WTC11 (cell line): ENCODE measurements around the gene TMC1.

ENCODE experiments used
- ATF2 ChIP-seq: sonication (generic); formaldehyde crosslinking; IDR thresholded peaks from 2 replicates; pipeline ENCODE4 v1.8.1; 2022; ENCODE audit warnings: low read depth, missing genetic modification reagents, borderline replicate concordance
- ATF6 ChIP-seq: sonication (generic); formaldehyde crosslinking; IDR thresholded peaks from 2 replicates; pipeline ENCODE4 v1.8.1; 2023; ENCODE audit warnings: mild to moderate bottlenecking, missing genetic modification reagents
- CBFB ChIP-seq: sonication (generic); formaldehyde crosslinking; IDR thresholded peaks from 2 replicates; pipeline ENCODE4 v1.8.1; 2022; ENCODE audit warnings: mild to moderate bottlenecking, low read depth, missing genetic modification reagents
- CTCF ChIP-seq: fragments of 200-600 bp; IDR thresholded peaks from 2 replicates; pipeline ENCODE4 v1.8.0; 2022; ENCODE audit warnings: antibody characterized with exemption
- ESRRA ChIP-seq: sonication (generic); formaldehyde crosslinking; IDR thresholded peaks from 2 replicates; pipeline ENCODE4 v1.8.1; 2022; ENCODE audit warnings: mild to moderate bottlenecking, missing genetic modification reagents, borderline replicate concordance
- FOXJ3 ChIP-seq: sonication (generic); formaldehyde crosslinking; IDR thresholded peaks from 2 replicates; pipeline ENCODE4 v1.9.0; 2021; ENCODE audit warnings: missing genetic modification reagents, mild to moderate bottlenecking, borderline replicate concordance
- HMGXB4 ChIP-seq: sonication (generic); formaldehyde crosslinking; IDR thresholded peaks from 2 replicates; pipeline ENCODE4 v1.8.1; 2023; ENCODE audit warnings: mild to moderate bottlenecking, moderate library complexity, missing genetic modification reagents
- MAX ChIP-seq: sonication (generic); formaldehyde crosslinking; IDR thresholded peaks from 2 replicates; pipeline ENCODE4 v1.8.0; 2022; ENCODE audit warnings: mild to moderate bottlenecking, missing genetic modification reagents
- PREB ChIP-seq: sonication (generic); formaldehyde crosslinking; IDR thresholded peaks from 2 replicates; pipeline ENCODE4 v1.8.1; 2022; ENCODE audit warnings: mild to moderate bottlenecking, missing genetic modification reagents, moderate library complexity, borderline replicate concordance
- RELA ChIP-seq: sonication (generic); formaldehyde crosslinking; IDR thresholded peaks from 2 replicates; pipeline ENCODE4 v1.8.1; 2022; ENCODE audit warnings: missing genetic modification reagents, mild to moderate bottlenecking, borderline replicate concordance
- SP1 ChIP-seq: sonication (generic); formaldehyde crosslinking; conservative IDR thresholded peaks from 2 replicates; pipeline ENCODE4 v1.8.1; 2022; ENCODE audit warnings: missing genetic modification reagents
- TP53 ChIP-seq: sonication (generic); formaldehyde crosslinking; IDR thresholded peaks from 2 replicates; pipeline ENCODE4 v1.8.1; 2023; ENCODE audit warnings: mild to moderate bottlenecking, missing genetic modification reagents
- ZNF416 ChIP-seq: fragments of 250-450 bp; sonication (Bioruptor Pico); IDR thresholded peaks from 2 replicates; pipeline ENCODE4 v1.9.0; 2021; ENCODE audit warnings: mild to moderate bottlenecking, inconsistent platforms

- TF ChIP-seq CTCF, result no peak
- no peak for TF ChIP-seq ESRRA (CRISPR knock-in tag)
- no peak for TF ChIP-seq SP1 (CRISPR knock-in tag)
- no peak for TF ChIP-seq TP53 (CRISPR knock-in tag)
- TF ChIP-seq ZNF416, result no peak
- TF ChIP-seq RELA (CRISPR knock-in tag), result no peak
- TF ChIP-seq HMGXB4 (CRISPR knock-in tag), result no peak
- no peak for TF ChIP-seq CBFB (CRISPR knock-in tag)
- no peak for TF ChIP-seq ATF2 (CRISPR knock-in tag)
- TF ChIP-seq MAX, result no peak
- no peak for TF ChIP-seq FOXJ3 (CRISPR knock-in tag)
- TF ChIP-seq ATF6 (CRISPR knock-in tag), result no peak
- TF ChIP-seq PREB (CRISPR knock-in tag), result no peak
These were observed 79.3 kb downstream of the TMC1 start for GRCh38 chr9:72600671-72601070.
